ENCODE results near the gene SLC26A3.

DNA sequence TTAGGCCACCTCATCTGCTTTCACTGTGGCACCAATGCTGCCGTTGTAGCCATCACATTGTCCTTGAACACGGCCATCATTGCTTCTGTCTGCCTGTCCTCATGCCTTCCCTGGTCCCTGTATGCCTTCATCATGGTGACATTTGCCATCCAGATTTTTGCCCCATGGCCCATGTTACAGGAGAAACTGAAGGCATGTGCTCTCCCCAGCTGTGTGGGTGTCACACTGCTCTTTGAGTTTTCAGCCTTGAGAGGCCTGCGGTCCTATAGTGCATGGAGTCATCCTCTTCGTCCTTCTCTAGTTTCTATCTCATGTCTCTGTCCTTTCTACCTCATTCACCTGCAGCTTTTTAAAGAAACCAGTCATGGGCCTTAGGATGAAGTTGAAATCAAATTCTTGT is 6.2 kb upstream of the SLC26A3 start:
- TF ChIP-seq CTCF (IDR thresholded peaks at IDR 0.05; ENCODE audit: low read length) (no peak), EZH2 (IDR thresholded peaks at IDR 0.05; ENCODE audit: borderline replicate concordance, low read length) (no peak)

Measured in OCI-LY1 (cell line).